GM21529 (cell line): Measurements from ENCODE around the gene PIP5K1B.

Source experiments
- ATAC-seq: cut with Tn5 transposase; IDR thresholded peaks from one replicate; pipeline ENCODE4 v1.9.1; 2021; ENCODE audit not compliant: unreplicated experiment

Gene PIP5K1B

DNA sequence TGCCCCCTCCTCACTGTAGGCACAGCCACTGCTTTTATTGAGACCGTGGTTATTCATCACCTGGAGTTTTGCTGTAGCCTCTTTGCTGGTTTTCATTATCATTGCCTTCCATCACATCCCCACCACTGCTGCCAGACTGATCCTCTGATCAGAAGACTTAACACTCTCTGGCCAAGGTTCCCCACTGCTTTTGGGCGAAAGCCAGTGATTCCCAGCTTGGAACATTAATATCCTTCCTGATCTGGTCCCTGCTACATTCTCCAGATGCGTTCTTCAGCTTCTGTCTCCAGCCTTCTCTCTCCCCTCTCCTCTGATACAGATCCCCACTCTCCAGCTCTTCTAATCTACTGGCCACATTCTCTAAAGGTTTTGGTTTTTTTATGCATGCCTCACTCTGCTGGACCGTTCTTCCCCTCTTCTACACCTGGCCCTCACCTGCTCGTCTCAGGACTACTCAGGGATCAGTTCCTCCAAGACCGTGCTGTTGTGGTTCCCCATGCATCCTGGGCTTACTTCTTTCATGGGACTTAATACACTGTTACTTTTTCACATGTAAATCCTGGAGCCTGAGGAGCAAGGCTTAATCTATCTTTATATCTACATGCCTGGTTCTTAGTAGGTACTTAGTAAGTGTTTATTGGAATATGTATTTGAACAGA, 193.9 kb downstream of the PIP5K1B start:
- no peak for ATAC-seq

DNA sequence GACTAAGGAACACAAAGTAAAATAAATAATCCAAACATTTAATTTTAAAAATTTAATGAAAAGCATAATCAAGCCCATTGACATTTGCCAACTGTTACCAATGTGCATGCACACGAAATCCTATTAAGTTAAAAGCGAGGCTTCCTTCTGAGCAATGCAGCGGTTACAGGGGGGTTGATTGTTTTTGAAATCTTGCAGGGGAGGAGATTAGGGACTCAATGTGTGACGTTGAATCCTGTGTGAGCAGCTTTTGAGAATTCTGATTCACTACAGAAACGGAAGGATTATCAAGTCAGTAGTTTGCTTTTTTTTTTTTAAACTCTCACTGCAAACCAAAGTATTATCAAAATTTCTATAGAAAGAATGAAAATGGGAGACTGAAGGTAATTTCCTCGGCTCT, 199.4 kb downstream of the PIP5K1B start:
- no peak for ATAC-seq

DNA sequence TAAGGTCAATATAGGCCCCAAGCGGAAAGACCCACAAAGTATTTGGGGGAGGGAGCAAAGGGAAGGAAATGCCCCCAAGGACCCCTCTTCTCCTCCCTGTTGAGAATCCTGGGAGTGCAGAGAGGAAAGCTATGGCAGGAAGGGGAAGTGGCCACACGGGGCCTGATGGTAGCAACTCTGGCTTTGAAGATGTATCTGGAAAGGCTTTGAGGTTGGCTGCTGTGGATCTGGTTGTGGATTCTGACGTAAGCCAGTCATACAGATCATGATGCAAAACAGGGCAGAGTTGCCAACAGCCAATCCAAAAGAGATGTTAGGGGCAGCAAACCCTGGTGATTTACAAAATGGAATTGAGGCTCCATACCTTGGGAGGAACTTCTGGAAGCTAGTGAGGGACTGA, 200.1 kb downstream of the PIP5K1B start:
- ATAC-seq = no peak

DNA sequence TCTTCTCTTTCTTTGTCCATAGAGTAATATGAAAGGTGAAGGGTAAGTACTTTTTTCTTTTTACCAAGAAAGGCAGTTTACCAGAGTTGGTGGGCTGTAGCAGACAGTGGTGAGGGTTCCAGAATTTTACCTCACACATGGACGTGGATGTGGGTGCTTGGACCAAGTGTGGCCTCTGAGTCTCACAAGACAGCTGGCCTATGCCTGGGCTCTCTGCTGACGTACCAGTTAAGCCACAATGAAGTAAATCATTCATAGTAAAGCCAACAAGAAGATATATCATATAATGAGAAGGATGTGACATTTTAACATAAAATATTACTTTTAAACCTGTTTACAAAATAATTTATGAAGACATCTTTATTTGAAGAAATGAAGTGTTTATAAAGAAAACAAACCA, 202.9 kb downstream of the PIP5K1B start:
- ATAC-seq = no peak

DNA sequence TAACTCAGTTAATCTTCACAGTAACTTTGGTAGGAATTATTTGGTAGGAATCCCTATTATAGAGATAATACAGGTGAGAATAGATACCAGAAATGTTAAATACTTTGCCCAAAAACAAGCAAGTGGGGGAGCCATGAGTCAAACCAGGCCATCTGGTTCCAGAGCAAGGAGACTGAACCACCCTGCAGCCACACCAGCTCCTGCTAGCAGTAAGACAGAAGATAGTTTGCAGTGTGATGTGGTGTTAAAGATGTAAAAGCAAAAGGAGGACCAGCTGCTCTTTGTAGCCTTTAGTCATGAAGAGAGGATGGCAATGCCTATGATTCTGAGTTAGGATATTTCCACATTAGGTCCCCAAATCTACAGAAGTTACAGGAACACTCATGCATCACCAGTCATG, 207.5 kb downstream of the PIP5K1B start:
- peak; percentile 62 for ATAC-seq

DNA sequence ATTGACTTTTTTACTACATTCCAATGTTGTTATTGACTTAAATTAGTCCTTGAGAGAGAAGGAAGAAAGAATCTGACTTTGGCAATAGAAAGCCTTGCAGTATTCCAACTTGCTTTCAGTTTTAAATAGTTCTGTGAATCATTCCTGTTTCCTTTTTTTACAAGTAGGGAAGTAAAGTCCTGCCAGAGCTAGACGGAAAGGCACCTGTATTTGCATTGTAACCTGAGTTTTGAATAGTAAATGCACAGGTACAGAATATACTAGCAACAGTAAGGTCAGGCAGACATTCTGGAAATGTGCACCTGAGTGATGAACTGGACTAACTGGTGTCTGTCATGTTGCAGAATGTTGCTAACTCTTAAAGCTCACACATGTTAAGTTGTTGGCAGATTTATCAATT, 208.0 kb downstream of the PIP5K1B start:
- ATAC-seq = no peak

DNA sequence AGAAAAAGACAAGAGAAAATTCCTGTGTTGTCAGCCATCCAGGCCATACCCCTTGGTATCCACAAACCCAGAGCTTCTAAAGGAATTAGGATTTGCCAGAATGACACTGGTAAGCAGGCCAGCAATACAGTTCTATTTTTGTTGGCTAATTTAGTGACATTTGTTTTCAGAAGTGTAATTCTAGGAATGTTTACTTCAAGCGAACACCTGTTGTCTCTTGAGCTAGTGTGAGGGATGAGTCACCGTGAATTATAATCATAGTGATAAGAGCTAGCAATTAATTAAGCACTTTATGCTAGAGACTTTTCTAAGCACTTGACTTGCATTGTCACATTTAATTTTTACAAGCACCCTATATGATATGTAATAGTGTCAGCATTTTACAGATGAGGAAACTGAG, 209.7 kb downstream of the PIP5K1B start:
- no peak for ATAC-seq

DNA sequence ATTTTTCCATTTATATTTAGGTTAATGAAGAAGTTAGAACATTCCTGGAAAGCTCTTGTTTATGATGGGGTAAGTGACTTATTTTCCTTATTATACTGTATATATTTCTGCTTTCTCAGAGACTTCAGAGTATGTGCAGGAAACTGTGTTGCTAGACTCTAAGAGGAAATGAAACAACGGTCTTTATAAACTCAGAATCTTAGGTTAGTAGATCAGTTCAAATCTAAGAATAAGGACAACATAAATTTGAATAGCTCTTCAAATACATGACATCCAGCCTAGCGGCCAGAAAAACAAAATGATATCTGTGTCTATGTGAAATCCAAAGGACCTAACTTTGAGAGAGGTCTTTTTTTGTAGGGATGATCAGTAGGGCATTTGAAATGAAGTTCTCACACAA, 214.6 kb downstream of the PIP5K1B start:
- peak; percentile 50 for ATAC-seq

DNA sequence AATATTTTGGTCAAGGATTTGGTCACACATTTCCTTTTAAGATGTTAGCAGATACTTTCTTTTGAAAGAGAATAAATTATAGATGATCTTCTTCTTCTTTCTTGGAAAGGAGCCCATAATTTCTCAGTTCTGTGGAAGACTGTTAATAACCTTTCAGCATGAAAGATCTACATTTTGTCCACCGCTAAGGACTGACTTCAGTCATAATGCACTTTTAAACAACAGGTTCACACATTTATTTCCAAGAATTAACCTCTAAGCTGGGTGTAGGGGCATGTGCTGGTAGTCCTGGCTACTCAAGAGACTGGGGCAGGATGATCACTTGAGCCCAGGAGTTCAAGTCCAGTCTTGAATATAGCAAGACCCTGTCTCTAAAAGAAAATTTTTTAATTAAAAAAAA, 215.9 kb downstream of the PIP5K1B start:
- no peak for ATAC-seq

DNA sequence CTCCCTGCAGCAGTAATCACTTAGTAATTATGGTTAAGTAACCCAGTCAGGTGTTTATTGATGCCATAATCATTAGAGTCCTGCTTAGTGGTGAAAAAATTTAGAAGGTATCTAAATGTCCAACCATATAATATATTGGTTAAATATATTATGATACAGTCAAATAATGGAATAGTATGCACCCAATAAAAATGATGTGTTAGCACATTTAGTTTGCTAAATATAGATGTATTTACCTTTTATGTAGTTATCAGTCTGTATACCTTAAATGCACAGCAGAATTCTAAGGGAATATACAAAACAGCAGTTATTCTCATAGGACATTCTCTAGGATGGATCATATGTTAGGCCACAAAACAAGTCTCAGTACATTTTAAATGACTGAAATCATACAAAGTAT, 218.4 kb downstream of the PIP5K1B start:
- ATAC-seq = no peak

DNA sequence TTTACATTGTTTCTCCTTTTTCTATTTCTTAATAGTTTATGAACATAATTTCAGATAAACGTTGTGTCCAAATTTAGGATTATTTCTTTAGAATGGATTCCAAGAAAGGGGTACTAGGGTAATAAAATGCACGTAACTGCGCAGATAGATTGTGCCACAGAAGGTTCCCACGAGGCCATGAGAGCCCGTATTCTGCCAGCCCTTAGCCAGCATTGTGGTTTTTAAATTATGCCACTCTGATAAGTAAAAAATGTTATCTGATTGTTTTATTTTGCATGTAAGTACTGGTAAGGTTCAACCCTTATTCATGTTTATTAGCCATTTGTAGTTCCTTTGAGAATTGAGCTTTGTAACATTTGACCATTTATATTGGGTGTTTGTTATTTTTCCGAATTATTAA, 220.1 kb downstream of the PIP5K1B start:
- ATAC-seq = no peak

DNA sequence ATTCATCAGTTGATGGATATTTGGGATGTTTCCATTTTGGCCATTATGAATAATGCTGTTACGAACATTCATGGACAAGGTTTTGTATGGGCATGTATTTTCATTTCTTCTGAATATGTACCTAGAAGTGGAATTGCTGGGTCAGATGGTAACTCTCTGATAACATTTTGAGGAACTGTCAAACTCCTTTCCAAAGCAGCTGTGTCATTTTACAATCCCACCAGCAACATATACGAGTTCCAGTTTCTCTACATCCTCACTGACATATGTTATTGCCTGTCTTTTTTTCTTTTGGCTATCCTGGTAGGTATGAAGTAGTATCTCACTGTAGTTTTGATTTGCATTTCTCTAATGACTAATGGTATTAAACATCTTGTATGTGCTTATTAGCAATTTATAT, 222.1 kb downstream of the PIP5K1B start:
- ATAC-seq = no peak

DNA sequence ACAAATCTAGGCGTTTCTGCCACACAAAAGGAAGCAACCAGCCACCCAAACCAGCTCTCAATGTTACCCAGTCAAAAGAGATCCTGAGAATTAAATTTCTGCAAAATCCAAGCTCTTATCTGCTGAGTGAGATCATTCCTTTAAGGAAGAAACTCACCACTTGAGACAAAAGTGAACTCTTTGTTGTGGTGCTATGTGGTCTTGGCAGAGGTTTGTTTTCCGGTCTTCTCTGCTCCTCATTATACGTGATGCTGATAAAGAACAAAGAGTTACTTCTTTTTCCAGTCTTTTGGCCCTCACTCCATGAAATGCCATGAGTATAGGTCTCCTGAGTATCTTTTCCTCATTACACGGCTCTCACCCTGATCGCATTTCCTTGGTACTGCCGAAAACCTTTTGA, 226.8 kb downstream of the PIP5K1B start:
- ATAC-seq = no peak

DNA sequence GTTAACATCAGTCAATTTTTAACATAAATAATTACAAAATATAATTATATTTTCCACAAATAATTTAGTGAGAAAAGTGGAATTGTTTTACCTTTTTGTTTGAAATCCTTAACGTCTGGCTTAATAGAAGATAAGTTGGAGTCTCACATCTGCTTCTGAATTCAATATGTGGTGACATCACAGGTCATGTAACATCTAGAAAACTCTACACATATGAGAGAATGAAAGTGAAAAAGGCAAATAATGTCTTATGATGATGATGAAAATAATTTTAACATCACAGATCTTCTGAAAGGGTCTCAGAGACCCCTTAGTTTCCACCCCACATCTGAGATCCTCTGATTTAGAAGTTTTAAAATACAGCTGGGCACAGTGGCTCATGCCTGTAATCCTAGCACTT, 227.4 kb downstream of the PIP5K1B start:
- no peak for ATAC-seq

DNA sequence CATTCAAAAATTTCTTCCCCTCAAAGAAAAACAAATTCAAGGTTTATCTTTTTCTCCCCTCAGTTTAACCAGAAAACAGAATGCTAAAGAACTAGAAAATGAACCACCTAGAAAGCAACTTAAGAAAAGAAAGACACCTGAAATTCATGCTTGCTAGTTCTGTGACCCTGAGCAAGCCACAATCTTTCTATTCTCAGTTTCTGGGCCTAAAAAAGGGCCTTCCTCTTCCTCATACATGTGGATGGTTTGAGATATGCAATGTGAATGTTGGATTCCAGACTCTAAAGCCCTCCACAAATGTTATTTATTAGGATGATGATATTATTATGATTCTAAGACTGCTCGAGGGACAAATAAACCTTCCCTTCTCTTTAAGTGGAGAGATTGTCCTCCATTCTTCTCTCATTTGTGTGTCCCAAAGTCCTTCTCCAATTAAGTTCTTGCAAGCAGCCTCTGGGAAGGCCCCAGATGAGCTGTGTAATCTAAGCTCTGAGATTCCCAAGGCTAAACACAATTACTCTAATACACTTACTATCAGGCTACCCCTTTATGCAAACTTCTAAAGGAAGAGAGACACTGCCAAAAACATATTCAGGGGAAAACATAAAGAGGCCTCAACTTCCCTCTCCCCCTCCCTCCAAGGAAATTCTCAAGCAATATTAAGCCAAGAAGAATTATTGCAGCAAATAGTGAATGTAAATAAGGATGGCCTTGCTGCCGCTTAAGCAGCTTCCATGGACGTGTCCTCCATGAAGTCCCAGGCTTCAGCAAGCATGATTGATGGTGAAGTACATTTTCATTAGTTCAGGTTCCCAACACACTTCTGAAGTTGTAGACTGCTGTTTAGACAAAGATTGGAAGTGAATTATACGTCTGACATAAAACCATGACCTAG, 228.6 kb downstream of the PIP5K1B start:
- peak; percentile 98 for ATAC-seq

DNA sequence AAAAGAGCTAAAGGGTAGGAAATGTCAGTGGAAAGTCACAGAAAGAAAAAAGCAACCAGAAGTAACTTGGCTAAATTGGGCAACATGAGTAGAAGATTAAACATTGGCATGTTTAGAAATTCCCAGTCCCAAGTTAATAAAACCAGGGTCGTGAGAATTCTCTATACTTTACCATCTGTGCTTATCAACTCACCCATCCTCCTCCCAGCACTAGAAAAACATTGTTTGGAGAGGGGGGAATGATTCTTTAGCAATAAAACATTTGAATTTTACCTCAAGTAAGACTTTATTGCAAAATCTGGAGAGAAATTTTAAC, 229.2 kb downstream of the PIP5K1B start:
- no peak for ATAC-seq

DNA sequence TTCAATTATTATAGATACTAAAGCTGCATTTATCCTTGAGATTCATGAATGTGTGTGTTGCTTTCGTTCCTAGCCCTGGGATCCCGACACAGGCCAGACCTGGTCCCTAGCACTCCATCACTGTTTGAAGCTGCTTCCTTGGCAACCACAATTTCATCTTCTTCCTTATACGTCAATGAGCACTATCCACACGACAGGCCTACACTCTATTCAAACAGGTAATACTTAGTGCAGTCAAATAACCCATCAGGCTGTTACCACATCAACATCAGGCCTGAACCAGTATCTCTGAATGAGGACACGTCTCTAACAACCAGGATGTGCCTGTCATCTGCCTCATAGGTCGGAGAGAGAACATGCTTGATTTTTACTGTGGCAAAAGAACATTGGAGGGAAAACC, 235.5 kb downstream of the PIP5K1B start:
- ATAC-seq = no peak

DNA sequence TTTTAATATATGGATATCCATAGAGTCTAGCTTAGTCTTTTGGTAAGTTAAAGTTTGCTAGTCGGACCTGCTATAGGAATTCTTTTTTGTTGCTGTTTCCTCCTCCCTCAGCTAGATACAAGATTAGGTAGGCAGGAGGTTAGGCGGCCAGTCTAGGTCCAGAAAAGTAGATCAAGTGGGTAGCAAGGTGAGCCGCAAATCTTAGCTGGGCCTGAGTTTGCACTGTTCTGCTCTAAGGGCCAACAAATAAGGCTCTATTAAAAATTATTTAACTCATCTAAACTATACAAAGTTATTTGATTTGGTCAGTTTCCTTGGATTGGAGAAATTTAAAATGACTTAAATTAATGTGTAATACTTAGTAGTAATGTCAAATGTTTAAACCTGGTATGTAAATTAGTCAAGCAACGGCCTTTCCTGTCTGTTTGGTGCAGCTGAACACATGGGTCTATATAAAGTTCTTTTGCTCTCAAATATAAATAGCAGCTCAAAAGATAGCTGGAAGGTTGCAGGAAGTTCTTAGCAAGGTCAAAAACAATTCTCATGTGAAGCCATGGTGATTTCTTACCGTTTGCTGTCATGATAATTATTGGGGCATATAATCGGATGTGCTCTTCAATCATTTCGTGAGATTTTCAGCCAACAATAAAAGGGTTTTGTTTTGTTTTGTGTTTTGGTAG, 236.9 kb downstream of the PIP5K1B start:
- ATAC-seq = no peak

DNA sequence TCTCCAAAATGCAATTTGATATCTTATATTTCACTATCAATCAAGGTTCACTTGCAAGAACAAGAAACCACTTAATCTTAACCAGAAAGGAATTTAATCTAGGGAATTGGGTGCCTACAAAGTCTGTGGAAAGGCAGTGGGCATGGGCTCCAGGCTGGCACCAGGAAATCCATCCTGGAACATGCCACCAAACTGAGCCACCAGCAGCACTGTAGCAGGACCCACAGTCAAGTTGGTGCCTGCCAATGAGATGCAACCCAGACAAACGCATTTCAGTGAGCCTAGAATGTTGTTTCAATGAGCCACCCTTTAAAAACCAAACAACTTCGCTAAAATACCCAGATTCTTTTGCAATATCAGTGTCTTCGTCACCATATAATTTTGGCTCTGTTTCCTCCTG, 237.8 kb downstream of the PIP5K1B start:
- ATAC-seq = no peak

DNA sequence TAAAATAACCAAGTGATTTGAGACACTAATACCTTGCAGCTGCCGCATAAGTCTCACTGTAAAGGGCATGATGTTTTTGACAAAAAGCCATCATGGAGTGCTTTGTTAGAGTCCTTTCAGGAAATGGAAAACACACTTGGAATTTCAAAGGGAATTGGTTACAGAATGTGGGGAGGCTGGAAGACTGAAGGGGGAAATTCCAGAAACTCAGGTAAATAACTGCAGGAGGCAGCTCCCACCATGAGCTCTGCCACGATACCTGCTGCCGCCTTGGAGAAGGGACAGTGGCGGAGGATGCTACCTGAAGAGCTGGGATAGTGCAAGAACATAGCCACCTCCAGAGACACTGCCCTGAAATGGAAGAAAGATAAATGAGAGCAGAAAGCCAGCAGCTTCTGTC, 242.0 kb downstream of the PIP5K1B start:
- ATAC-seq = no peak

DNA sequence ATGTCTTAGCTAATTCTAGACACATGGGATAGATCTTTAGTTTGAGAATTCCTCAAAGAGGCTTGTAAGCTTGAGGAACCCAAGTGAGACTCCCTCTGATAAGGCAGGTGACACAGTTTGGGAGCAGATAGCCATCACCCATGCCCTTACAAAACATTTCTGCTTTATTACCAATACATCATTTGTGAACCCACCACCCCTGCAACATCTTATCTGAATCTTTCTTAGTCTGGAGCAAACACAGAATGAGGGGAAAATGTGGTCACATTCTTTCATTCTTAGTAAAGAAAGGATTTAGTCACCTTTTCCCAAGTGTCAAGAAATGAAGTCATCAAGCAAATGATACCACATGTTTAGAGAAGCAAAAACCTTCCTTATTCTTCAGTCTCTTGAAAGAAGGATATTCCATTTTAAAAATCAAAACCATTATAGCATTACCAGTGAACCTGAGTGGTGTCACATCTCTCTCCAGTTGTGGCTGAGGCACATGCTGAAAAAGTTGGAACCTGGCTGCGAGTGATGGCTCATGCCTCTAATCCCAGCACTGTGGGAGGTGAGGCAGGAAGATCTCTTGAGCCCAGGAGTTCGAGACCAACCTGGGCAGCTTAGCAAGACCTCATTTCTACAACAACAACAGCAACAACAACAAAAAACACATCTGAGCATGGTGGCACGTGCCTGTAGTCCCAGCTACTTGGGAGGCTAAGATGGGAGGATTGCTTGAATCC, 243.0 kb downstream of the PIP5K1B start:
- no peak for ATAC-seq
